NCI-H524 treated with DMSO at 0.1 percent for 48 hours (cell line): ENCODE data around the gene FCN2.

Experiments used
- DNase-seq: peaks from one replicate; lab custom pipeline; 2025; lab: John Stamatoyannopoulos, UW

FCN2 gene

GRCh38 chr9:134932171-134932570 is 51.6 kb downstream of the FCN2 start:
- DNase-seq, result no peak

- no peak for DNase-seq
These were observed 52.0 kb downstream of the FCN2 start for GRCh38 chr9:134932606-134933005.

- DNase-seq, result no peak
These were observed 52.6 kb downstream of the FCN2 start for GRCh38 chr9:134933076-134933659.

- DNase-seq, result no peak
These were observed 54.5 kb downstream of the FCN2 start for GRCh38 chr9:134935056-134935640.

- DNase-seq, result no peak
These were observed 55.2 kb downstream of the FCN2 start for GRCh38 chr9:134935701-134936345.

GRCh38 chr9:134936346-134937163 is 55.9 kb downstream of the FCN2 start:
- DNase-seq, result no peak
